ENCODE measurements around the gene C6orf89.

- TF ChIP-seq, protein P1, sequence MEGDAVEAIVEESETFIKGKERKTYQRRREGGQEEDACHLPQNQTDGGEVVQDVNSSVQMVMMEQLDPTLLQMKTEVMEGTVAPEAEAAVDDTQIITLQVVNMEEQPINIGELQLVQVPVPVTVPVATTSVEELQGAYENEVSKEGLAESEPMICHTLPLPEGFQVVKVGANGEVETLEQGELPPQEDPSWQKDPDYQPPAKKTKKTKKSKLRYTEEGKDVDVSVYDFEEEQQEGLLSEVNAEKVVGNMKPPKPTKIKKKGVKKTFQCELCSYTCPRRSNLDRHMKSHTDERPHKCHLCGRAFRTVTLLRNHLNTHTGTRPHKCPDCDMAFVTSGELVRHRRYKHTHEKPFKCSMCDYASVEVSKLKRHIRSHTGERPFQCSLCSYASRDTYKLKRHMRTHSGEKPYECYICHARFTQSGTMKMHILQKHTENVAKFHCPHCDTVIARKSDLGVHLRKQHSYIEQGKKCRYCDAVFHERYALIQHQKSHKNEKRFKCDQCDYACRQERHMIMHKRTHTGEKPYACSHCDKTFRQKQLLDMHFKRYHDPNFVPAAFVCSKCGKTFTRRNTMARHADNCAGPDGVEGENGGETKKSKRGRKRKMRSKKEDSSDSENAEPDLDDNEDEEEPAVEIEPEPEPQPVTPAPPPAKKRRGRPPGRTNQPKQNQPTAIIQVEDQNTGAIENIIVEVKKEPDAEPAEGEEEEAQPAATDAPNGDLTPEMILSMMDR (IDR thresholded peaks at IDR 0.05; ENCODE audit: low read depth, low read length), result no peak
- TF ChIP-seq EZH2phosphoT487 (IDR thresholded peaks at IDR 0.05; ENCODE audit: low read depth), result no peak
These were observed 70.1 kb downstream of the C6orf89 start for GRCh38 chr6:36955671-36956445.

Measured in OCI-LY3 (cell line).